MCF 10A (cell line): ENCODE data around the gene WWTR1. TPM values are rescaled to one million over a fixed set of nuclear protein-coding genes. Genes with fewer than 3 reads are reported as not detected.

ENCODE experiments used
- BruUV-seq: library from RNA; stranded (reverse); fragments of 400-500 nt; replicated peaks from 2 replicates; lab custom pipeline; 2021; lab: Mats Ljungman, UMichigan
- CTCF ChIA-PET: fragments of 300-600 bp; sonication (Branson Sonifier 250); formaldehyde crosslinking; extraction: SDS; loops from one replicate; lab custom pipeline; 2021; ENCODE audit warnings: antibody characterized with exemption, inconsistent platforms; lab: Yijun Ruan, JAX
- POLR2A ChIA-PET: fragments of 300-600, 350-650 bp; sonication (Branson Sonifier 250); formaldehyde crosslinking; extraction: SDS; loops from one replicate; lab custom pipeline; 2020; ENCODE audit warnings: antibody characterized with exemption, inconsistent platforms; lab: Yijun Ruan, JAX
- DNase-seq: peaks from one replicate; pipeline ENCODE4 v3.0.0-alpha.2; 2018; ENCODE audit not compliant: unreplicated experiment
- H3K27ac Mint-ChIP-seq: one replicate; pipeline ENCODE4 v1.8.0; 2022; ENCODE audit warnings: mild to moderate bottlenecking, low read depth, mixed read lengths; ENCODE audit not compliant: unreplicated experiment
- H3K27me3 Mint-ChIP-seq: one replicate; pipeline ENCODE4 v1.8.0; 2022; ENCODE audit warnings: mixed read lengths; ENCODE audit not compliant: insufficient read depth, unreplicated experiment
- H3K36me3 Mint-ChIP-seq: one replicate; pipeline ENCODE4 v1.8.0; 2022; ENCODE audit warnings: mild to moderate bottlenecking, moderate library complexity, mixed read lengths; ENCODE audit not compliant: insufficient read depth, unreplicated experiment
- H3K4me1 Mint-ChIP-seq: one replicate; pipeline ENCODE4 v1.8.0; 2022; ENCODE audit warnings: mixed read lengths; ENCODE audit not compliant: insufficient read depth, unreplicated experiment
- H3K4me3 Mint-ChIP-seq: one replicate; pipeline ENCODE4 v1.8.0; 2022; ENCODE audit warnings: mild to moderate bottlenecking, moderate library complexity, mixed read lengths; ENCODE audit not compliant: unreplicated experiment
- H3K9me3 Mint-ChIP-seq: one replicate; pipeline ENCODE4 v1.8.0; 2022; ENCODE audit warnings: mixed read lengths; ENCODE audit not compliant: unreplicated experiment
- CTCF ChIP-seq: fragments of 200-600 bp; IDR thresholded peaks from one replicate; pipeline ENCODE4 v1.8.0; 2022; ENCODE audit warnings: antibody characterized with exemption, mild to moderate bottlenecking; ENCODE audit not compliant: unreplicated experiment
- intact Hi-C: fragments of 100-400 bp; cut with micrococcal nuclease; formaldehyde crosslinking; loops from 2 replicates; pipeline ENCODE4 v1.14.1; 2022
- total RNA-seq: library from RNA; stranded (reverse); gene quantifications from 2 replicates; pipeline ENCODE4 v1.2.3, GENCODE V29; 2022

WWTR1 gene
- total RNA-seq, 1 experiment from 2014 or later = 52.9 TPM

GRCh38 chr3:149612456-149612855, 45.4 kb downstream of the WWTR1 start:
- Mint-ChIP-seq H3K9me3 (no peaks in the 10 kb centered on the region), H3K27ac (no peak overlapping the region), H3K4me1 (no peaks in the 10 kb centered on the region), H3K36me3 (peaks cover 6% of the 10 kb centered on the region), H3K27me3 (no peaks in the 10 kb centered on the region), H3K4me3 (no peak overlapping the region)
- CTCF ChIA-PET = interaction anchor here (1.2 kb wide), 1 partner anchor 43 kb away, joined by 6 read pairs; no protein-coding TSS in a partner anchor
- no TSS peak for BruUV-seq
- intact Hi-C loops = no loop called here
- no peak for TF ChIP-seq CTCF
- POLR2A ChIA-PET = no interaction called here
- no peak for DNase-seq

DNA sequence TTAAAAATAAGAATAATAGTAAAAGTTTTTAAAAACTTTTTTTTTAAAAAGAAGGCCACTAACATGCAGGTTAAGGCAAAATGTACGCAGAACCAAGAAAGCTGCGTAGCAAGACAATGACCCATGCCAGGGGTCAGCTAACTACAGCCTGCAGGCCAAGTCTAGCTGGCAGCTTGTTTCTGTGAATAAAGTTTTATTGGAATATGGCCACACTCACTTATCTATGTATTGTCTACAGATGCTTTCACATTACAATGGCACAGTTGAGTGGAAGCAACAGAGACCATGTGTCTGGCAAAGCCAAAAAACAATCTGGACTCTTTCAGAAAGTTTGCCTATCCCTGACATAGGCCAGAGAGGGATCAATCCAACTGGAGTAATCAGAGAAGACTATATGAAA, 46.7 kb downstream of the WWTR1 start:
- Mint-ChIP-seq H3K36me3 (peaks cover 7% of the 10 kb centered on the region), H3K9me3 (no peaks in the 10 kb centered on the region), H3K4me3 (no peak overlapping the region), H3K4me1 (peaks cover 6% of the 10 kb centered on the region), H3K27me3 (no peaks in the 10 kb centered on the region), H3K27ac (no peak overlapping the region)
- intact Hi-C loops = no loop called here
- no peak for TF ChIP-seq CTCF
- no peak for DNase-seq
- POLR2A ChIA-PET = interaction anchor here (0.7 to 1.4 kb wide), 2 partner anchors 36 to 46 kb away, joined by 3 to 4 read pairs; partner anchors contain the start of gene WWTR1
- BruUV-seq = no TSS peak
- CTCF ChIA-PET = interaction anchor here (0.7 to 1.6 kb wide), 5 partner anchors 11 to 45 kb away, joined by 3 to 5 read pairs (median 3); no protein-coding TSS in a partner anchor

DNA sequence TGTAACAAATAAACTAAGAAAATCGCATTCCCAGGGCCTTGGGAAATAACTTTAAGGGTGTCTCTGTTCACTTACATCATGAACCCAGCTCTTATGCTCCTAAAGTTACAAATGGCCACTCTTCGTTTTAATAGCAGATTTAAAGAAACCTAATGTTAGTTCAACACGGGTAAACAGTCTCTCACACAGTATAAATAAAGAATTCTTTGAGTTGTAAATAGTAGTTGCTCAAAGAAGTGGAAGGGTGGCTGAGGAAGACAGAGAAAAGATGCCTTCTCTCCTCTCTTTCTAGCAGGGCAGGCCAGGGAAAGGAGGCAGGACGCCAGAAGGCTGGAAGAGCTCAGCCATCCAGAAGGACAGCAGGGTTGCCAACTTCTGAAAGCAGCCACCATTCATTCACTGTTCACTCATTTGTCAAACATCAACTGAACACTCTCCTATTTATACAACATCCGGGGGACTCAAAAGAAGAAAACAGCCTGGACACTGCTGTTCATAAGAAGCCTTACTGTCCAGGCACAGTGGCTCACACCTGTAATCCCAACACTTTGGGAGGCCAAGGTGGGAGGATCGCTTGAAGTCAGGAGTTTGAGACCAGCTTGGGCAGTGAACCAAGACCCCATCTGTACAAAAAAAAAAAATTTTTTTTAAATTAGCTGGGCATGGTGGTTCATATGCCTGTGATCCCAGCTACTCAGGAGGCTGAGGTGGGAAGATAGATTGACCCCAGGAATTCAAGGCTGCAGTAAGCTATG, 47.3 kb downstream of the WWTR1 start:
- Mint-ChIP-seq H3K36me3 (peaks cover 14% of the 10 kb centered on the region), H3K4me3 (no peak overlapping the region), H3K27me3 (no peaks in the 10 kb centered on the region), H3K4me1 (peaks cover 10% of the 10 kb centered on the region), H3K9me3 (no peaks in the 10 kb centered on the region), H3K27ac (no peak overlapping the region)
- intact Hi-C loops = no loop called here
- POLR2A ChIA-PET = interaction anchor here (0.7 to 1.4 kb wide), 2 partner anchors 36 to 47 kb away, joined by 3 to 4 read pairs; partner anchors contain the start of gene WWTR1
- no TSS peak for BruUV-seq
- no peak for TF ChIP-seq CTCF
- CTCF ChIA-PET = interaction anchor here (0.6 to 1.6 kb wide), 7 partner anchors 8 to 46 kb away, joined by 3 to 5 read pairs (median 3); no protein-coding TSS in a partner anchor
- no peak for DNase-seq

DNA sequence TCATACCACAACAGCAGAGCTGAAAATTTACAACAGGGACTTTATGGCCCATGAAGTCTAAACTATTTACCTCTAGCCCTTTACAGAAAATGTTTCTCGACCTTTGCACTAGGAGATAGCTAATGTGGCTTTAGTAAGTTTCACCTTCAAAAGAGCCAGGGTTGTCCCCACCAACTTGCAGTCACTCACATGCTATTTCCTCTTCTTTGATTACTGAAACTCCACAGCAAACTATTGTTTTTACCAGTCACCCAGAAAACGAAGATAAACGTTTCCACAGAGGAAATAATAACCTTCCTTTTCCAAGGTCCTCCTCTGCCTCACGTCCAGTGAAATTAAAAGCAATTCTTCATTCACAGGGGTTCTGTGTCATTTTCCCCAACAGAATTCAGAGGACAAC, 48.2 kb downstream of the WWTR1 start:
- DNase-seq = no peak
- ChIA-PET CTCF (interaction anchor here (0.6 to 1.4 kb wide), 7 partner anchors 9 to 108 kb away, joined by 3 to 6 read pairs (median 4); no protein-coding TSS in a partner anchor), POLR2A (interaction anchor here (1.0 to 1.5 kb wide), 4 partner anchors 11 to 49 kb away, joined by 3 to 5 read pairs (median 4); partner anchors contain the start of gene WWTR1)
- Mint-ChIP-seq H3K4me1 (peaks cover 20% of the 10 kb centered on the region), H3K27me3 (no peaks in the 10 kb centered on the region), H3K4me3 (no peak overlapping the region), H3K9me3 (no peaks in the 10 kb centered on the region), H3K36me3 (peaks cover 19% of the 10 kb centered on the region), H3K27ac (no peak overlapping the region)
- no peak for TF ChIP-seq CTCF
- no TSS peak for BruUV-seq
- intact Hi-C loops = no loop called here
